Psoas muscle (tissue), 8 donors: ENCODE data around the gene RAB31. TPM values are rescaled to one million over a fixed set of nuclear protein-coding genes. Genes with fewer than 3 reads are reported as not detected.

Experiments
- ATAC-seq, 4 donors: fragments of 200-7000 bp; cut with Tn5 transposase; one replicate each; pipeline ENCODE4 v1.9.1; 2020; ENCODE audit warnings: moderate library complexity in 3 of 4, mild to moderate bottlenecking in 2 of 4
- DNase-seq, 2 donors: peaks; one replicate each; pipeline ENCODE4 v3.0.0-alpha.2; 2020
- H3K27ac ChIP-seq: fragments of 200-600 bp; one replicate; pipeline ENCODE4 v1.8.0; 2022
- H3K27me3 ChIP-seq, 3 donors: fragments of 200-600 bp in 1 of 3; one replicate each; pipeline versions ENCODE4 v1.6.1 to v1.8.0; 2013 to 2022; ENCODE audit warnings: low read length in 2 of 3, mild to moderate bottlenecking in 2 of 3, moderate library complexity in 1 of 3; ENCODE audit not compliant: insufficient read depth in 3 of 3
- H3K36me3 ChIP-seq, 2 donors: fragments of 200-600 bp in 1 of 2; one replicate each; pipeline versions ENCODE4 v1.6.1 to v1.8.0; 2013 to 2022; ENCODE audit warnings: low read depth in 1 of 2, mild to moderate bottlenecking in 1 of 2, moderate library complexity in 1 of 2; ENCODE audit not compliant: insufficient read depth in 1 of 2
- H3K4me1 ChIP-seq: fragments of 200-600 bp; one replicate; pipeline ENCODE4 v1.8.0; 2022
- H3K4me3 ChIP-seq: fragments of 200-600 bp; one replicate; pipeline ENCODE4 v1.8.0; 2022; ENCODE audit warnings: mild to moderate bottlenecking
- H3K9me3 ChIP-seq: fragments of 200-600 bp; one replicate; pipeline ENCODE4 v1.8.0; 2022
- WGBS, 3 donors: extraction: QIAGEN DNeasy Blood & Tissue Kit; methylation state at CpG; one replicate each; pipeline versions ENCODE4 v1.1.6 to v1.1.7; 2013; 5-methylcytosine and 5-hydroxymethylcytosine counted together
- intact Hi-C, 2 donors: fragments of 100-400 bp; cut with DNase I; formaldehyde crosslinking; loops; one replicate each; pipeline versions ENCODE4 v1.11.0 to v1.14.2; 2022
- polyA plus RNA-seq, 3 donors: library from polyadenylated mRNA; stranded (reverse); fragments of 200-250 nt; gene quantifications; one replicate each; pipeline ENCODE4 v1.2.3, GENCODE V29; 2013
- total RNA-seq, 4 donors: library from RNA; stranded (reverse); fragmentation: NEBNext Ultra II Directional in 2 of 4; extraction: Animal tissue kit (Norgen Biotek cat#: 25700) in 2 of 4; gene quantifications; one replicate each; pipeline versions ENCODE4 v1.2.1 to v1.2.4, GENCODE V29; 2021 to 2023
- TF ChIP-seq, protein P1 (sequence below): fragments of 200-600 bp; IDR thresholded peaks from one replicate; pipeline ENCODE4 v1.8.0; 2022; ENCODE audit warnings: antibody characterized with exemption
- donor health status: healthy with polysubstance abuse.
- donor health status: DM: no; HTN: no; CAD: no; lungs with moderate emphysema.
- donor health status: Bipolar disorder and iron deficiency.
- donor health status: healthy.
- donor health status: DM: yes; HTN: yes; CAD: no.
- donor health status: DM: no; HTN: no; CAD: no.
- donor health status: DM: no; HTN: no; CAD: no.
- donor health status: DM: yes; HTN: yes; CAD: no.

Gene RAB31
- total and polyA plus RNA-seq, 7 donors: 2.2 to 8.9 (median 5.3) TPM

DNA sequence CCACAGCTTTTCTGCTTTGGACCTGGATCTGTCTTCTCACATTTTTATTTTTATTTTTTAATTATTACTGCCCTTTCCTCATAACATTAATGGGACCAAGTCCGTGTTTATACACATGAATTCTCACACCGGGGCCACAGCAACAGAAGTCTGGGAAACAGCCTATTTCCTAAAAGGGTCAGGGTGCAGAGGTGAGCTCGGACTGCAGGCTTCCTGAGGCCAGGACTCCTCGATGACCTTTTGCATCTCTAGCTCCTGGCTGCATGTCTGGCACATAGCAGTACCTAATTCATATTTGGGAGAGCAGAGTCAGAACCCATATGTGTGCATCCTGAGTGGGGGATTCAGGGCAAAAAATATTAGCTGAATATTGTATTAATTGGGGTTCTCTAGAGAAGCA is 9.6 kb upstream of the RAB31 start:
- H3K9me3 ChIP-seq: no peaks in the 10 kb centered on the region
- TF ChIP-seq, protein P1, sequence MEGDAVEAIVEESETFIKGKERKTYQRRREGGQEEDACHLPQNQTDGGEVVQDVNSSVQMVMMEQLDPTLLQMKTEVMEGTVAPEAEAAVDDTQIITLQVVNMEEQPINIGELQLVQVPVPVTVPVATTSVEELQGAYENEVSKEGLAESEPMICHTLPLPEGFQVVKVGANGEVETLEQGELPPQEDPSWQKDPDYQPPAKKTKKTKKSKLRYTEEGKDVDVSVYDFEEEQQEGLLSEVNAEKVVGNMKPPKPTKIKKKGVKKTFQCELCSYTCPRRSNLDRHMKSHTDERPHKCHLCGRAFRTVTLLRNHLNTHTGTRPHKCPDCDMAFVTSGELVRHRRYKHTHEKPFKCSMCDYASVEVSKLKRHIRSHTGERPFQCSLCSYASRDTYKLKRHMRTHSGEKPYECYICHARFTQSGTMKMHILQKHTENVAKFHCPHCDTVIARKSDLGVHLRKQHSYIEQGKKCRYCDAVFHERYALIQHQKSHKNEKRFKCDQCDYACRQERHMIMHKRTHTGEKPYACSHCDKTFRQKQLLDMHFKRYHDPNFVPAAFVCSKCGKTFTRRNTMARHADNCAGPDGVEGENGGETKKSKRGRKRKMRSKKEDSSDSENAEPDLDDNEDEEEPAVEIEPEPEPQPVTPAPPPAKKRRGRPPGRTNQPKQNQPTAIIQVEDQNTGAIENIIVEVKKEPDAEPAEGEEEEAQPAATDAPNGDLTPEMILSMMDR: no peak
- no peaks in the 10 kb centered on the region for H3K4me1 ChIP-seq
- ATAC-seq (no peak), DNase-seq (no peak)
- H3K27me3 ChIP-seq: no peaks in the 10 kb centered on the region
- H3K36me3 ChIP-seq: no peaks in the 10 kb centered on the region
- WGBS, 3 donors: 84 to 88% (median 87%) methylated on average over 4 of the region's 4 CpGs
- intact Hi-C loops: no loop called here
- H3K4me3 ChIP-seq: no peak overlapping the region
- no peak overlapping the region for H3K27ac ChIP-seq

DNA sequence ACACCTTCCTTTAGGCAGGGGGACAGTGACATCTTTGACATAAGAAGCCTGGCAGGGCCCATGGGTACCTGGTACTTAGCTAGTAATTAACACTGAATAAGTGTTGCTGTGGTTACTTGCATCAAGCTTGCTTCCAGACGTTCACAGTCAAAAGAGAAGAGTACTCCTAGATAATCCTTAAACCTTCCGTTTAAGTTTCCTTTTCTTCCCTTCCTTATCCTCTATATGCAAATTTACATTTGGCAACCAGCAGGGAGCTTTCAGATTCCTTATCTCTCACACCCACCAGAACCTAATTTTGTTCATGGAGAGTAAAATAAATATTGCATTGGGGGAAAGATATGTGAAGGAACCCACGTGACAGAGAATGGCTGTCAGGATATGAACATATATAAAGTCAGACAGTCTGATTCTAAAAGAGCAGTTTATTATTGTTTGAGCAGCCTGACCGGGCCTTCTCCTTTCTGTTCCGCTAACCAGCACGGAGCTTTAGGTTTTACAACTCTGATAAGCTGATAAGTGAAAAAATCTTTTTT is 7.8 kb upstream of the RAB31 start:
- TF ChIP-seq, protein P1: no peak
- Histone ChIP-seq H3K27ac (no peak overlapping the region), H3K9me3 (no peaks in the 10 kb centered on the region), H3K27me3 (no peaks in the 10 kb centered on the region), H3K4me3 (no peak overlapping the region), H3K36me3 (no peaks in the 10 kb centered on the region), H3K4me1 (no peaks in the 10 kb centered on the region)
- WGBS, 3 donors: 69 to 81% (median 78%) methylated on average over 6 of the region's 6 CpGs
- intact Hi-C loops: no loop called here
- no peak for ATAC-seq
- DNase-seq: no peak

DNA sequence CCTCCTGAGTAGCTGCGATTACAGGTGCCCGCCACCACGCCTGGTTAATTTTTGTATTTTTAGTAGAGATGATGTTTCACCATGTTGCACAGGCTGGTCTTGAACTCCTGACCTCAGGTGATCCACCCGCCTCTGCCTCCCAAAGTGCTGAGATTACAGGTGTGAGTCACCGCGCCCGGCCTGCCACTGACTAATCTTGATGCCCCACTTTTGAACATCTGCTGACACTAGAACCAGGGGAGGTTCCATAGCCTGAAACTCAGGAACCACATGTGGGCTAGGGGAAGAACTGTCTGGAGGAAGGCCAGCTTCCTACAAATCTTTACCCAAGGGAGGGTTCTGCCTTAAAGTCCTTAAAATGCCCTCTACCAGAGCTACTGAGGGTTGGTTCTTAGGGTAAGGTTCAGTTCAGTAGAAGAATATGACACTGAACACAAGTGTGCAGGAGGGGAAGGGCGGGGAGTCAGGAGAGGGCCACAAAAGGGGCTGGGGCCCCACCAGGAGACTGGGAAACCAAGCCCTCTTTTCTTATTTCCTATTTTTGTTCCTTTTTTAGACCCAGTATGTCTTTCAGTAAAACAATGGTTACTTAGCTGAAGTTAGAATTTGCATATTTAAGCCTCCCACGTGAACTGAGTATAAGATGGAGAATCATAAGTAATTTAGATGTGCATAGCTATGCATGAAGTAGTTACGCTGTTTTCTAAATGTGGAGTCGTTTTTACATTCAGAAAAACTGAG is 6.3 kb upstream of the RAB31 start:
- 82 to 88% (median 84%) methylated on average over 11 of the region's 11 CpGs for WGBS, 3 donors
- Histone ChIP-seq H3K27ac (no peak overlapping the region), H3K4me3 (no peak overlapping the region), H3K4me1 (no peaks in the 10 kb centered on the region), H3K36me3 (no peaks in the 10 kb centered on the region), H3K9me3 (no peaks in the 10 kb centered on the region), H3K27me3 (no peaks in the 10 kb centered on the region)
- no peak for ATAC-seq
- intact Hi-C loops: no loop called here
- TF ChIP-seq, protein P1: no peak
- no peak for DNase-seq

DNA sequence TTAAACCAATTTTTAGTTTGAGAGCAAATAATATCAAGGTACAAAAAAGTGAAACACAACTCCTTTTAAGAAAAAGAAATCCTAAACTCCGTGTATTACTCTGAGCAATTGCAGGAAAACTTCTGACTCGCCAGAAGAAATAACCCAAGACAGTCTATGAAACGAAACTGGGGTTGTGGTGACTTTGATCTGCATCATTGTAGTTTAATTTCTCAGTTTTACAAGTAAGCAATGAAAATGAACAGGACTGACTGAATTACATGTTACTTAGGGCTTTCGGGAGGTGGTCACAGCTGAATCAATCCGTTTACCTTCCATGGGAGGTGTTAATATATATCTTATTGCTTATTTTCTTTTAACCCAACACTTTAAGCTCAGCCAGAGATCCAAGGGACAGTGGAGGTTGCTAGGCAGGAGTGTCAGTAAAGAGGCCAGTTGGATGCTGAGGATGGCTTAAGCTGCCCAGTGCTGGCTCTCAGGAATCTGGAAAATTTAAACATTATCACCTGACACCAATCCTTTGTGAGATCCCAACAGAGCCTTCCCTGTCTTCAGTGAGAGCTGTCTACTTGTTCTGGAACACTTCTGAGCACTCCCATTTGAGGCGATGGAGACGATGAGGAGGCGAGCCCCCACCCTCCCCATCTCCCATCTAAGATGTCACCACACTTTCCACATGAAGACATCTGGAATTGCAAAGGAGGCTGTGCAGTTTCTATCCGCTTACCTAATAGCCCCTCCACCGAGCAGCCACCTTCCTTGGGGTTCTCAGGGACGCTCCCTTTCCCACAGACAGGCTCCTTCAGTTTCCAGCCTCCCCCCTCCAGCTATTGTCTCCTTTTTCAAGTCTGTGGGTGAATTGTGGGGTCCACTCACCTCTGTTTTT is 3.6 kb upstream of the RAB31 start:
- intact Hi-C loops: no loop called here
- TF ChIP-seq, protein P1: no peak
- no peaks in the 10 kb centered on the region for H3K36me3 ChIP-seq
- peaks cover 0 to 9% (median 0%) of the 10 kb centered on the region in 3 donors for H3K27me3 ChIP-seq
- DNase-seq (no peak), ATAC-seq (no peak)
- H3K4me1 ChIP-seq: no peaks in the 10 kb centered on the region
- H3K9me3 ChIP-seq: no peaks in the 10 kb centered on the region
- 82 to 84% (median 82%) methylated on average over 11 of the region's 11 CpGs for WGBS, 3 donors
- no peak overlapping the region for H3K4me3 ChIP-seq
- no peak overlapping the region for H3K27ac ChIP-seq
